ENCODE data around the gene LMNA. TPM values are rescaled to one million over a fixed set of nuclear protein-coding genes. Genes with fewer than 3 reads are reported as not detected.

The LMNA gene
- total RNA-seq, 2 donors from 2014 or later, result 740 to 804 TPM

DNA sequence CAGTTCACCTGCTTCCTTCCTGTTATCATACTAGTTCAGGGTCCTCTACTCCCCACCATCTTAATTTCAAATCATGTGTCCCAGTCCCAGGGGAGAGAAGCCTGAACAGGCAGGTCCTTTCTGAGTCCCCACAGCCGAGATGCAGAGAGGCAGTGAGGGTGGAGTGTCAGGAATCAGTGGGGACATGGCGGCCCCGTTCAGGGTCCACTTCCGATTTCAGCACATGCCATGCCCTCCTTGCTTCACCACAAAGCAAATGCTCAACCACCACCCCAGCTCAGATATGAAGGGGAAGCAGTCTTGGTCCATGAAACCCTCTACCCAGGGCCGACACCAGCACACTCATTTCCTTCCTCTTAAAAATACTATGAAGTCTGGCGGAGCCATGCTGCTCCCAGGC is 33.7 kb downstream of the LMNA start:
- TF ChIP-seq, protein P1, sequence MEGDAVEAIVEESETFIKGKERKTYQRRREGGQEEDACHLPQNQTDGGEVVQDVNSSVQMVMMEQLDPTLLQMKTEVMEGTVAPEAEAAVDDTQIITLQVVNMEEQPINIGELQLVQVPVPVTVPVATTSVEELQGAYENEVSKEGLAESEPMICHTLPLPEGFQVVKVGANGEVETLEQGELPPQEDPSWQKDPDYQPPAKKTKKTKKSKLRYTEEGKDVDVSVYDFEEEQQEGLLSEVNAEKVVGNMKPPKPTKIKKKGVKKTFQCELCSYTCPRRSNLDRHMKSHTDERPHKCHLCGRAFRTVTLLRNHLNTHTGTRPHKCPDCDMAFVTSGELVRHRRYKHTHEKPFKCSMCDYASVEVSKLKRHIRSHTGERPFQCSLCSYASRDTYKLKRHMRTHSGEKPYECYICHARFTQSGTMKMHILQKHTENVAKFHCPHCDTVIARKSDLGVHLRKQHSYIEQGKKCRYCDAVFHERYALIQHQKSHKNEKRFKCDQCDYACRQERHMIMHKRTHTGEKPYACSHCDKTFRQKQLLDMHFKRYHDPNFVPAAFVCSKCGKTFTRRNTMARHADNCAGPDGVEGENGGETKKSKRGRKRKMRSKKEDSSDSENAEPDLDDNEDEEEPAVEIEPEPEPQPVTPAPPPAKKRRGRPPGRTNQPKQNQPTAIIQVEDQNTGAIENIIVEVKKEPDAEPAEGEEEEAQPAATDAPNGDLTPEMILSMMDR (IDR thresholded peaks at IDR 0.05), result no peak
- DNase-seq (ENCODE audit: low spot score) (no peak), ATAC-seq (ENCODE audit: insufficient number of reproducible peaks, low FRiP score, low read depth) (no peak)
- peaks cover 17 to 30% of the 10 kb centered on the region in 2 donors for H3K4me1 ChIP-seq (ENCODE audit: control insufficient read depth in 1 of 2, low read depth in 2 of 2)
- H3K36me3 ChIP-seq, result no peaks in the 10 kb centered on the region
- no peaks in the 10 kb centered on the region for H3K9me3 ChIP-seq
- H3K27ac ChIP-seq, result peak overlapping the region in 1 of 2 donors; percentile 3
- H3K4me3 ChIP-seq, result no peak overlapping the region
- H3K27me3 ChIP-seq (replicated peaks; ENCODE audit: insufficient read depth), result no peaks in the 10 kb centered on the region

DNA sequence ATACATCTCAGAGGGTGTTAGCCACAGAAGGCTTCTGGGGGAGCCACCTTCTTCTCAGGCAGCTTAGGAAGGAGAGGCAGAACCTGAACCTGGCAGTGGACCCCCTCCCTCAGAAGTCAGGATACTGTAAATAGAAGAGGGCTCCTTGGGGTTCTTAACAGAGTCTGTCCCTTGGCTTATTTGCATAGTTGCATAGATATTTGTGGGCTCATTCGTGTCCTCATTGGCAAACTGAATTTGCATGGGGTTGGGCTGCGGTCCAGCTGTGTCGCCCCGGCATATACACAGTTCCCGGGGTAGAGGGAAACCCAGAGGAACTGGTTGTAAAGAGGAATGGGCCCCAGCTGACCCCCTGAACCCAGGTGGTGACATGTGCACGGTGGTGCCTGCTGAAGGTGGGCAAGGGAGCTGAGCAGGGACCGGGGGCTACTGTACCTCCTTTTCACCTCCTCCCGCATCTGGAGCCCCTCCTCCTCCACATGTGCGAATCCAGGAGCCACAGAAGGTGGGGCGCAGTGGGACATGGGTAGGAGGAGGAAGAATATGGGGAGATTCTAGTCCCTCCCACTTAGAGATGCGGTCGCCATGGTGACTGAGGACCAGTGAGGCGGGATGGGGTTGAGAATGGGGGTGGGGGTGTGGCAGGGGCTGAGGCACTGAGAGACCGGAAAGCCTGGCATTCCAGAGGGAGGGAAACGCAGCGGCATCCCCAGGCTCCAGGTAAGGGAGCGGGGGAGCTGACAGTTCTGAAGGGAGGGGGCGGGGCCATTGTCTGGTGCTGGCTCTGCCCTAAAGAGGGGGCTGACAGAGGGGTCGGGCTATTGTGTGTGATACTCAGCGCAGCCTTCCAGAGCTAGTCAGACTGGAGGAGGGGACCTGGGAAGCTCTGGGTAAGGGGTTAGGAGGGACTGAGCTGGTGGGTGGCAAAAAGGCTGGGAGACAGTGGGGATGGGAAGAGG is 35.1 kb downstream of the LMNA start:
- no peaks in the 10 kb centered on the region for H3K36me3 ChIP-seq
- TF ChIP-seq, protein P1 (IDR thresholded peaks at IDR 0.05), result no peak
- H3K9me3 ChIP-seq, result no peaks in the 10 kb centered on the region
- no peak for DNase-seq (ENCODE audit: low spot score)
- no peak for ATAC-seq (ENCODE audit: insufficient number of reproducible peaks, low FRiP score, low read depth)
- peaks cover 17 to 24% of the 10 kb centered on the region in 2 donors for H3K4me1 ChIP-seq (ENCODE audit: control insufficient read depth in 1 of 2, low read depth in 2 of 2)
- H3K4me3 ChIP-seq, result no peak overlapping the region
- no peaks in the 10 kb centered on the region for H3K27me3 ChIP-seq (replicated peaks; ENCODE audit: insufficient read depth)
- no peak overlapping the region for H3K27ac ChIP-seq

DNA sequence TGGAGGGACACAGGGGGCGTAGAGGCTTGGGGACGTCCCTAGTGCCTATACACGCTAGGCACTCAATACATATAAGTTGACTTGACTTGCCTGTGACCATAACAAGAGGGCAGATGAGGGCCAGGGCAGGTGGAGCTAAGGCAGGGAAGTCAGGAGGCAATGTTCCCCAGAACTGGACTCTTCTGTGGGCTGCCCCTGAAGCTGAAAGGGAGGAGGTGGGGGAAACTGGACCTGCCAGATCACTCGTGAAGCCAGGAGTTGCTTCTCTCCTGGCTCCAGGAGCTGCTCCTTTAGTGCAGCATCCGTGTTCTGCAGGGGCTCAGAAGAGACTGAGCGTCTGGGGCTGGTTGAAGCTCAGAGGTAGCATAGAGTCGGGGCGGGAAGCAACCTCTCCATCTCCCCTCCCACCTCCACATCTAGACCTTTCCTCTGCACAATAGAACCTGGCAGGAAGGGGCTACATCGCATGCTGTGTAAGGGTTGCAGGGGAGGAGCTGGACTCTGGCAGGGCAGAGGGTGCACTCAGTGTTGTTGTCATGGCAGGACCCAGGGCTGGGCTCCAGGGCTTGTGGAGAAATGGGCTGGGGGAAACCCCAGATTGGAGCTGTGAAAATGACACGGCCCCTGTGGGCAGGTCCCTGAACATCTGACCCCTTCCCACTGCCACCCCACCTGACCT is 36.0 kb downstream of the LMNA start:
- no peak overlapping the region for H3K4me3 ChIP-seq
- H3K36me3 ChIP-seq, result no peaks in the 10 kb centered on the region
- no peaks in the 10 kb centered on the region for H3K9me3 ChIP-seq
- TF ChIP-seq, protein P1 (IDR thresholded peaks at IDR 0.05), result no peak
- no peaks in the 10 kb centered on the region for H3K27me3 ChIP-seq (replicated peaks; ENCODE audit: insufficient read depth)
- peaks cover 17 to 24% of the 10 kb centered on the region in 2 donors for H3K4me1 ChIP-seq (ENCODE audit: control insufficient read depth in 1 of 2, low read depth in 2 of 2)
- H3K27ac ChIP-seq, result no peak overlapping the region
- DNase-seq (ENCODE audit: low spot score) (no peak), ATAC-seq (ENCODE audit: insufficient number of reproducible peaks, low FRiP score, low read depth) (no peak)

DNA sequence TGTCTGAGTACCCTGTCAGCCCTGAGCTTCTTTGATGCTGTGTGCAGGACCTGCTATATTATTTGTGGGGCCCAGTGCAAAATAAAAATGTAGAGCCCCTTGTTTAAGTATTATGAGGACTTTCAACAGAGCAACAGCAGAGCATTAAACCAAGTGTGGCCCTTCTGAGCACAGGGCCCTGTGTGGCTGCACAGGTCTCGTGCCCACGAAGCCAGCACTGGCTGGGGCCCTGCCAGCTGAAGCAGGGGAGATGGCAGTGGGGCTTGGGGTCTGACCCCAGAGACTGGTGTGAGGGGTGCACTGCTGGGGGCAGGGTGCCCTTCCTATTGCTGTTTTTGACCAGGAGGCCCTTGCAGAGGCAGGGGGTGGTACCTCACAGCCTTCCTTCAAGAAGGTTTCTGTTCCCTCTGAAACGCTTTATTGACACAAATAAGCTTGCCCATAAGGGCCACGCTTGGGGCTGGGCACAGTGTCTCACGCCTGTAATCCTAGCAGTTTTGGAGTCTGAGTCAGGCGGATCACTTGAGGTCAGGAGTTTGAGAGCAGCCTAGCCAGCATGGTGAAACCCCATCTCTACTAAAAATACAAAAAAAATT is 36.7 kb downstream of the LMNA start:
- Histone ChIP-seq H3K4me3 (no peak overlapping the region), H3K9me3 (no peaks in the 10 kb centered on the region), H3K27ac (peak overlapping the region in 1 of 2 donors; percentile 54), H3K36me3 (no peaks in the 10 kb centered on the region), H3K27me3 (replicated peaks; ENCODE audit: insufficient read depth) (no peaks in the 10 kb centered on the region), H3K4me1 (ENCODE audit: control insufficient read depth in 1 of 2, low read depth in 2 of 2) (peaks cover 14 to 18% of the 10 kb centered on the region in 2 donors)
- DNase-seq (ENCODE audit: low spot score) (no peak), ATAC-seq (ENCODE audit: insufficient number of reproducible peaks, low FRiP score, low read depth) (peak; percentile 23)
- TF ChIP-seq, protein P1 (IDR thresholded peaks at IDR 0.05), result no peak

GRCh38 chr1:156152628-156153027 is 38.1 kb downstream of the LMNA start:
- DNase-seq (ENCODE audit: low spot score), result no peak
- no peak for ATAC-seq (ENCODE audit: insufficient number of reproducible peaks, low FRiP score, low read depth)
- Histone ChIP-seq H3K9me3 (no peaks in the 10 kb centered on the region), H3K27ac (no peak overlapping the region), H3K4me1 (ENCODE audit: control insufficient read depth in 1 of 2, low read depth in 2 of 2) (peaks cover 7 to 9% of the 10 kb centered on the region in 2 donors), H3K4me3 (no peak overlapping the region), H3K27me3 (replicated peaks; ENCODE audit: insufficient read depth) (no peaks in the 10 kb centered on the region), H3K36me3 (no peaks in the 10 kb centered on the region)
- TF ChIP-seq, protein P1 (IDR thresholded peaks at IDR 0.05), result no peak
